ENCODE measurements around the gene USP35.

DNA sequence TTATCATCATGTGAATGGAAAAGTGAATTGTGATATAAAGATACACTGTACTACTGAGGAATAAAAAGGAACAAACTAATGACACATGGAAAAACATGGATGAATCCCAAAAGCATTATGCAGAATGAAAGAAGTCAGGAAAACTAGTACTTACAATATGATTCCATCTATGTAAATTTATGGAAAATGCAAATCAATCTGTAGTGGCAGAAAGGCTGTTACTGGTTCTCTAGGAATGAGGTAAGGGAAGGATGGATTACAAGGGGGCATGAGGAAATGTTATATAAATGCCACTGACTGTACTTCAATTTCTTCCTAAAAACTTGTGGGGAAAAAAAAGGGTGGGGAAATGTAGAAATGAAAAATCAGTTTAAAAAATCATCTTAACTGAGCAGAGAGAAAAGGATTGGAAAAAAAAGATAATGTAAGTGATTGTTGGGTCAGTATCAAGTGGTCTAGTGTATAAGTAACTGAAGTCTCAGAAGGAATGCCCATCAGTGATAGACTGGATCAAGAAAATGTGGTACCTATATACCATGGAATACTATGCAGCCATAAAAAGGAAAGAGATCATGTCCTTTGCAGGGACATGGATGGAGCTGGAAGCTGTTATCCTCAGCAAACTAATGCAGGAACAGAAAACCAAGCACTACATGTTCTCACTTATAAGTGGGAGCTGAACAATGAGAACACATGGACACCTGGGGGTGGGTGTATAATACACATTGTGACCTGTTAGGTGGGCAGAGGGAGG is 48.8 kb downstream of the USP35 start:
- no peak for TF ChIP-seq POLR2AphosphoS5 (IDR thresholded peaks at IDR 0.05)
- TF ChIP-seq, protein P1, sequence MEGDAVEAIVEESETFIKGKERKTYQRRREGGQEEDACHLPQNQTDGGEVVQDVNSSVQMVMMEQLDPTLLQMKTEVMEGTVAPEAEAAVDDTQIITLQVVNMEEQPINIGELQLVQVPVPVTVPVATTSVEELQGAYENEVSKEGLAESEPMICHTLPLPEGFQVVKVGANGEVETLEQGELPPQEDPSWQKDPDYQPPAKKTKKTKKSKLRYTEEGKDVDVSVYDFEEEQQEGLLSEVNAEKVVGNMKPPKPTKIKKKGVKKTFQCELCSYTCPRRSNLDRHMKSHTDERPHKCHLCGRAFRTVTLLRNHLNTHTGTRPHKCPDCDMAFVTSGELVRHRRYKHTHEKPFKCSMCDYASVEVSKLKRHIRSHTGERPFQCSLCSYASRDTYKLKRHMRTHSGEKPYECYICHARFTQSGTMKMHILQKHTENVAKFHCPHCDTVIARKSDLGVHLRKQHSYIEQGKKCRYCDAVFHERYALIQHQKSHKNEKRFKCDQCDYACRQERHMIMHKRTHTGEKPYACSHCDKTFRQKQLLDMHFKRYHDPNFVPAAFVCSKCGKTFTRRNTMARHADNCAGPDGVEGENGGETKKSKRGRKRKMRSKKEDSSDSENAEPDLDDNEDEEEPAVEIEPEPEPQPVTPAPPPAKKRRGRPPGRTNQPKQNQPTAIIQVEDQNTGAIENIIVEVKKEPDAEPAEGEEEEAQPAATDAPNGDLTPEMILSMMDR (IDR thresholded peaks at IDR 0.05), result no peak

All from breast epithelium (tissue), 3 donors.